ENCODE measurements around the gene PNMA1. TPM values are rescaled to one million over a fixed set of nuclear protein-coding genes. Genes with fewer than 3 reads are reported as not detected.

Gene PNMA1
- total RNA-seq, 1 experiment from 2014 or later, result 24.6 TPM

DNA sequence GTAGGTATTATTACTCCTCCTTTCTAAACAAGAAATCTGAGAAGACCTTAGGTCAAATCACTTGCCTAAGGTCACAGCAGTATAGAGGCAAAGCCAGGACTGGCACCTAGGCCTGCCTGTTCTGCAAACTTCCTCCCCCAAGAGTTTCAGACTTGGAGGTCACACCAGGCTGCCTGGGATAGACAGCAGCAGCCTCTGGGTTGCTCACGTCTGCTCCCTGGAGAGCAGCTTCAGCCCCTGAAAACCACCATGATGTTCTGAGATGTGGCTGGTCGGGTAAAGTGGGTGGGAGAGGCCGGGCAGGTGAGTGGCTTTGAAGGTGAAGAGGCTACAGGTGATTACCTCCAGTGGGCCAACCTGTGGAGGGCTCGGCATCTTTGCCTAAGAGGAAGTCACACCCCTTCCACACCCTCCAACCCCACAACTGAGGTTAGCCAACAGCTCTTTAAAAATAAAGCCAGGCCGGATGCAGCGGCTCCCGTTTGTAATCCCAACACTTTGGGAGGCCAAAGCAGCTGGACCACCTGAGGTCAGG is 37.0 kb upstream of the PNMA1 start:
- Histone ChIP-seq H4K20me1 (ENCODE audit: insufficient read depth) (no peaks in the 10 kb centered on the region), H3K4me1 (ENCODE audit: control insufficient read depth in 1 of 2, insufficient read depth in 2 of 2, low read length in 2 of 2) (peaks cover 36 to 62% of the 10 kb centered on the region in 2 experiments), H3K4me3 (replicated peaks in 1 of 2; ENCODE audit: low read depth in 1 of 2, low read length in 2 of 2) (no peak overlapping the region), H3K79me2 (ENCODE audit: insufficient read depth, low read length) (peaks cover 100% of the 10 kb centered on the region), H3K27me3 (ENCODE audit: insufficient read depth, low read length) (no peaks in the 10 kb centered on the region), H3K9ac (ENCODE audit: low read length) (no peak overlapping the region), H3K9me3 (ENCODE audit: control insufficient read depth in 1 of 2, insufficient read depth in 1 of 2, low read depth in 1 of 2, low read length in 2 of 2) (no peaks in the 10 kb centered on the region), H3K9me2 (ENCODE audit: insufficient read depth) (no peaks in the 10 kb centered on the region), H3K4me2 (ENCODE audit: low read length) (no peak overlapping the region), H3K36me3 (ENCODE audit: control insufficient read depth in 1 of 2, insufficient read depth in 2 of 2, low read length in 2 of 2) (no peaks in the 10 kb centered on the region), H3K27ac (ENCODE audit: low read depth, low read length) (no peak overlapping the region), H2AFZ (ENCODE audit: low read depth, low read length, poor library complexity, severe bottlenecking) (no peak overlapping the region)
- POLR2A ChIA-PET, result no interaction called here
- TF ChIP-seq, protein P1, sequence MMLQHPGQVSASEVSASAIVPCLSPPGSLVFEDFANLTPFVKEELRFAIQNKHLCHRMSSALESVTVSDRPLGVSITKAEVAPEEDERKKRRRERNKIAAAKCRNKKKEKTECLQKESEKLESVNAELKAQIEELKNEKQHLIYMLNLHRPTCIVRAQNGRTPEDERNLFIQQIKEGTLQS (IDR thresholded peaks at IDR 0.05), result no peak
- TF ChIP-seq CEBPB (IDR thresholded peaks at IDR 0.05; ENCODE audit: low read depth), result no peak
- no peak for TF ChIP-seq JUND (IDR thresholded peaks at IDR 0.05)
- no peak for TF ChIP-seq SP1 (IDR thresholded peaks at IDR 0.05; ENCODE audit: low read depth)
- no peak for TF ChIP-seq EZH2phosphoT487 (IDR thresholded peaks at IDR 0.05; ENCODE audit: borderline replicate concordance)
- TF ChIP-seq CBX3 (IDR thresholded peaks at IDR 0.05; ENCODE audit: low read depth), result no peak
- TF ChIP-seq ZFX (IDR thresholded peaks at IDR 0.05), result no peak
- no peak for TF ChIP-seq YY1 (IDR thresholded peaks at IDR 0.05; ENCODE audit: extremely low read depth, insufficient replicate concordance, low read depth, low read length)
- TF ChIP-seq EGR1 (IDR thresholded peaks at IDR 0.05; ENCODE audit: low read depth), result no peak
- TF ChIP-seq ZNF274 (IDR thresholded peaks at IDR 0.05; ENCODE audit: low read depth, low read length), result no peak
- TF ChIP-seq, protein P2, sequence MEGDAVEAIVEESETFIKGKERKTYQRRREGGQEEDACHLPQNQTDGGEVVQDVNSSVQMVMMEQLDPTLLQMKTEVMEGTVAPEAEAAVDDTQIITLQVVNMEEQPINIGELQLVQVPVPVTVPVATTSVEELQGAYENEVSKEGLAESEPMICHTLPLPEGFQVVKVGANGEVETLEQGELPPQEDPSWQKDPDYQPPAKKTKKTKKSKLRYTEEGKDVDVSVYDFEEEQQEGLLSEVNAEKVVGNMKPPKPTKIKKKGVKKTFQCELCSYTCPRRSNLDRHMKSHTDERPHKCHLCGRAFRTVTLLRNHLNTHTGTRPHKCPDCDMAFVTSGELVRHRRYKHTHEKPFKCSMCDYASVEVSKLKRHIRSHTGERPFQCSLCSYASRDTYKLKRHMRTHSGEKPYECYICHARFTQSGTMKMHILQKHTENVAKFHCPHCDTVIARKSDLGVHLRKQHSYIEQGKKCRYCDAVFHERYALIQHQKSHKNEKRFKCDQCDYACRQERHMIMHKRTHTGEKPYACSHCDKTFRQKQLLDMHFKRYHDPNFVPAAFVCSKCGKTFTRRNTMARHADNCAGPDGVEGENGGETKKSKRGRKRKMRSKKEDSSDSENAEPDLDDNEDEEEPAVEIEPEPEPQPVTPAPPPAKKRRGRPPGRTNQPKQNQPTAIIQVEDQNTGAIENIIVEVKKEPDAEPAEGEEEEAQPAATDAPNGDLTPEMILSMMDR (IDR thresholded peaks at IDR 0.05 in 2 of 3, conservative IDR thresholded peaks at IDR 0.05 in 1 of 3; ENCODE audit: borderline replicate concordance in 1 of 3, insufficient read depth in 1 of 3, low read depth in 2 of 3, low read length in 2 of 3), result no peak
- TF ChIP-seq, protein P3, sequence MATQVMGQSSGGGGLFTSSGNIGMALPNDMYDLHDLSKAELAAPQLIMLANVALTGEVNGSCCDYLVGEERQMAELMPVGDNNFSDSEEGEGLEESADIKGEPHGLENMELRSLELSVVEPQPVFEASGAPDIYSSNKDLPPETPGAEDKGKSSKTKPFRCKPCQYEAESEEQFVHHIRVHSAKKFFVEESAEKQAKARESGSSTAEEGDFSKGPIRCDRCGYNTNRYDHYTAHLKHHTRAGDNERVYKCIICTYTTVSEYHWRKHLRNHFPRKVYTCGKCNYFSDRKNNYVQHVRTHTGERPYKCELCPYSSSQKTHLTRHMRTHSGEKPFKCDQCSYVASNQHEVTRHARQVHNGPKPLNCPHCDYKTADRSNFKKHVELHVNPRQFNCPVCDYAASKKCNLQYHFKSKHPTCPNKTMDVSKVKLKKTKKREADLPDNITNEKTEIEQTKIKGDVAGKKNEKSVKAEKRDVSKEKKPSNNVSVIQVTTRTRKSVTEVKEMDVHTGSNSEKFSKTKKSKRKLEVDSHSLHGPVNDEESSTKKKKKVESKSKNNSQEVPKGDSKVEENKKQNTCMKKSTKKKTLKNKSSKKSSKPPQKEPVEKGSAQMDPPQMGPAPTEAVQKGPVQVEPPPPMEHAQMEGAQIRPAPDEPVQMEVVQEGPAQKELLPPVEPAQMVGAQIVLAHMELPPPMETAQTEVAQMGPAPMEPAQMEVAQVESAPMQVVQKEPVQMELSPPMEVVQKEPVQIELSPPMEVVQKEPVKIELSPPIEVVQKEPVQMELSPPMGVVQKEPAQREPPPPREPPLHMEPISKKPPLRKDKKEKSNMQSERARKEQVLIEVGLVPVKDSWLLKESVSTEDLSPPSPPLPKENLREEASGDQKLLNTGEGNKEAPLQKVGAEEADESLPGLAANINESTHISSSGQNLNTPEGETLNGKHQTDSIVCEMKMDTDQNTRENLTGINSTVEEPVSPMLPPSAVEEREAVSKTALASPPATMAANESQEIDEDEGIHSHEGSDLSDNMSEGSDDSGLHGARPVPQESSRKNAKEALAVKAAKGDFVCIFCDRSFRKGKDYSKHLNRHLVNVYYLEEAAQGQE (IDR thresholded peaks at IDR 0.05; ENCODE audit: low read depth), result no peak
- no peak for TF ChIP-seq TCF7L2 (IDR thresholded peaks at IDR 0.05; ENCODE audit: borderline replicate concordance, extremely low read depth, insufficient read depth, insufficient read length)
- DNase-seq (ENCODE audit: low read depth, low spot score) (no peak), ATAC-seq (no peak)
- no TSS peak for BruUV-seq (replicated peaks)
- RAD21 ChIA-PET (ENCODE audit: low non-redundant PET in 1 of 2, low total read pairs in 2 of 2, uncharacterized antibody in 2 of 2, unreplicated experiment in 2 of 2), result no interaction called here
- intact Hi-C loops (cut with micrococcal nuclease), result no loop called here
- CTCF ChIA-PET, result no interaction called here

Data from HCT116 (cell line).